ENCODE results near the gene NOC2L.
A peak's percentile ranks its signal among the peaks of the same experiment; 100 is the strongest.
"Not testable (repeated sequence)": the region's sequence is repeated elsewhere in the genome, so short reads cannot be mapped to it uniquely, and the experiment has no call there.

Gene NOC2L

GRCh38 chr1:993379-993995, 34.4 kb upstream of the NOC2L start:
- no peak for DNase-seq

GRCh38 chr1:992362-992761, 33.3 kb upstream of the NOC2L start:
- DNase-seq = no peak

- no peak for DNase-seq
Measured at GRCh38 chr1:991895-992294, 32.8 kb upstream of the NOC2L start.

- DNase-seq = not testable (repeated sequence)
Measured at GRCh38 chr1:991275-991674, 32.2 kb upstream of the NOC2L start.

DNA sequence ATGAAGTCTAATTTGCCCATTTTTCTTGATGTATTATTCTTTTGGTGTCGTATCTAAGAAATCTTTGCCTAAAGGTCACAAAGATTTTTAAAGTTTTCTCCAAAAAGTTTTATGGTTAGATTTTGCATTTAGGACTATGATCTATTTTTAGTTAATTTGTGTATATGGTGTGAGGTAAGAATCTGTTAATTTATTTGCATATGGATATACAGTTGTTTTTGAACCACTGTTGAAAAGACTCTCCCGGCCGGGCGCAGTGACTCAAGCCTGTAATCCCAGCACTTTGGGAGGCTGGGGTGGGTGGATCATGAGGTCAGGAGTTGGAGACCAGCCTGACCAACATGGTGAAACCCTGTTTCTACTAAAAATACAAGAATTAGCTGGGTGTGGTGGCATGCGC, 29.0 kb upstream of the NOC2L start:
- DNase-seq = not testable (repeated sequence)

DNA sequence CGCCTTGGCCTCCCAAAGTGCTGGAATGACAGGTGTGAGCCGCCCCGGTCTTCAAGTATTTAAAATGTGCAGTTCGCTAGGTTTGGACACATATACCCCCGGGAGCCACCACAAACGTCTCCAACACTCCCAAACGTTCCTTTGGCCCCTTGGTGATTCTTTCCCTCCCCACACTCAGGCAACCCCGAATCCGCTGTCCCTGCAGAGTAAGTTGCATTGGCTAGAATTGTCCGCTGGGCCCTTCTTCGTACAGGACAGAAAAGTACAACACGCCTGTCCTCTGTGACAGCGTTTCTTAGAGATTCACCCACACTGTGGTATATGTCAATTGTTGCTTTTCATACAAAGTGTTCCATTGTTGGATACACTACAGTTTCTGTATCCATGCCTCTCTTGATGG, 26.1 kb upstream of the NOC2L start:
- DNase-seq = no peak

DNA sequence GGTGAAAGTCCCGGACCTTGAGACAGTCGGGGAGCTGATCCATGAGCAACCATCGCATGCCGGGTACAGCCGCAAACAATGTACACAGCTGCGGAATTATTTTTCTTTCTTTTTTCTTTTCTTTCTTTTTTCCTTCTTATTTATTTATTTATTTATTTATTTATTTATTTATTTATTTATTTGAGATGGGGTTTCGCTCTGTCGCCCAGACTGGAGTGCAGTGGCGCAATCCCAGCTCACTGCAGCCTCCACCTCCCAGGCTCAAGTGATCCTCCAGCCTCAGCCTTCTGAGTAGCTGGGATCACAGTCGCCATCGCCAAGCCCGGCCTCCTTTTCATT, 25.4 kb upstream of the NOC2L start:
- no peak for DNase-seq

DNA sequence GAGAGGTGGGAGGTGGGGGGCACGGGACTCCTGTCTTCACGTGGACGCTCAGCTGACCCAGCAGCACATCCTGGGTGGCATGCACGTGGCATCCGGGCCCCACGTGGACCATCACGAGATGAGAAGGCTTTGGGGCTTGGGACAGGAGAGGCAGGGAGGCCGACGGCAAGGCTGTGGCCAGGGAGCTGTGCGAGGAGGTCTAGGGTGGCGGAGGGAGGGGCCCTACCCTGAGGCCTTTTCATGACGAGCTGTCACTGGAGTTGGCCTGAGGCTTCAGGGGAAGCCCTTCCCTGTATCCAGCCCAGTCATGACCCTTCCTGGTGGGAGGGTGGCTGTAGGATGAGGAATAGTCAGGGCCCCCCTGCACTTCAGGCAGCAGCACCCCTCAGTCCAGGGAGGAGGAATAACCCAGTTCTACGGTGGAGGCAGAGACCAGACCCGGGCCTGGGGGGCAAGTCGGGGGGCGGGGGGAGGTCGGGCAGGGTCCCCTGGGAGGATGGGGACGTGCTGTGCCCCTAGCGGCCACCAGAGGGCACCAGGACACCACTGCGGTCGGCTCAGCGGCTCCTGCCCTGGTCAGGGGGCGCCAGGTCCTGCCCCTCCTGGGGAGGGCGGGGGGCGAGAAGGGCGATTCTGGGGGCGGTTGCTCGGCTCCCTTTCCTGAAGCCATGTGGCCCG, 24.9 kb upstream of the NOC2L start:
- DNase-seq = no peak

DNA sequence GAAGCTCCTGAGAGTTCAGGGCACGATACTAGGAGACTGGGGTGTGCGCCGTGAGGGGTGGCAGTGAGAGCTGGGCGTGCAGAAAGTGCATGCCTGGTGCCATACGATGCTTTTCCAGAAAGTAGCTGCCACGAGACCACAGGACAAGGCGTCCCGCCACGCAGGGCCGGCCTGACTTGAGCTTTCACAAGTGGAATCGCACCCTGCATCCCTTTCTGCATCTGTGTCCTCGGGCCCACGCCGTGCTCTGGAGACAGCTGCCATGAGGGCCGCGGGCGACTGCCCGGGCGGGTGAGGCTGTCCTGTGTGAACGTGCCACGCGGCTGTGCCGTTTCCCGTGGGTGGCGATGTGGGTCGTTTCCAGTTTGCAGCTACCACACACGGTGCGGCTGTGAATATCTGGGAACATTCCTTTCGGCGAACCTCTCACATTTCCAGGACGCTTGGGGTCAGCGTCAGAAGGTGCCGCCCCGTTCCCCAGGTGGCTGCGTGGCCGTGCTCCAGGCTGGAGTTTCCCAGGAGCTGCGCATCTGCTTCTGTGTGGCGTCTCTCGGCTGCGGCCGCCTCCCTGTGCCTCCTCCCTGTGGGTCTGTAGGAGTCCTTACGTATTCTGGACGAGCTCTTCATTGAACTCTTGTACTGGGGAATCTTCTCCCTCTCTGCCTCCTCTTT, 23.8 kb upstream of the NOC2L start:
- DNase-seq = no peak

DNA sequence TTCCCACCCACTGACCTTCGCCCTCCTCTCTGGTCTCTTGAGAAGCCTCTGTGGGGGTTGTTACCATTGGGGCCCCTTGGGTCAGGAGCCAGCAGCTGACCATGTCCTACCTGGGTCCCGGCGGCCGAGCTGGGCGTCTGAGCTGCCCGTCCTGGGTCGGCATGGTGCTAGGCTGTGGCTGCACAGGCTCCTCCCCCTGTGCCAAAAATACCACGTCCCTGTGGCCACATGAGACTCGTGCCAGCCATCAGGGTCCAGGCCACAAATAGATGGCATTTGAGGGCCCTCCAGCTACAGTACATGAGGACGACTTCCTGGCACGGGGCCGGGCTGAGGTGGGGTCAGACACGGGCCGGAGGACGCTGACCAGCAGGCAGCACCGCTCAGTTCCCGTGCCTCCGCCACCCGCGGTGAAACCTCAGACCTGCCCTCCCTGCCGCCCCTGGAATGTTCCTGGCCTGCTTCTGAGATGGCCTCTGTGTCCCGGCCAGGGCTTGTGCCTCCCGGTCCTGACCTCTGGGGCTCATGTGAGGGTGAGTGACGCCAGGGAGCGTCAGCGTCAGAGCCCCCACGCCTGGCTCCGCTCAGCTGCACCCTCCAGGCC, 23.0 kb upstream of the NOC2L start, which contains the start of gene PERM1:
TSS of gene PERM1 (minus strand) at position 139 of the 604 bp plus-strand sequence. CDS start 1,064 bp downstream, outside the sequence.
- no peak for DNase-seq

DNA sequence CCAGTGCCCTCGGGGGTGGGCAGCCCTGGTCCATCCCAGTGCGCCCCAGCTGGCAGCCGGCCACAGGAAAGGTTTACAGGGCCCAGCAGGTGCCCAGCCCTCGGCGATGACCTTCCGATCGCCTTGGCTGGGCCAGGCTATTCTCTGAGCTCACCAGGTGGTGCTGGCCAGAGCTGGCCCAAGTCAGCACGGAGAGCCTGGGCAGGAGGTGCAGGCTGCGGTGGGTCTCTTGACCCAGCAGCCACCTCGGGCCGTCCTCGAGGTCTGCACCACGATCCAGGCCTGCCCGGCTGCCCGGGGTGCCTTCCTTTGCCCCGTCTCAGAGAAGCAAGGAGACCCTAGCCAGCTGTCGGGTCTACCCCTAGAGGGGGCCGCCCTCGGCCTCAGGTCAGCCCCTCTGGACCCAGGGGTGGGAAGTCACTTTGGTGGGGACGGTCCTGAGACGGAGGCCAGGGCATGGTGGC, 22.5 kb upstream of the NOC2L start:
- DNase-seq = no peak

- no peak for DNase-seq
Measured at GRCh38 chr1:980602-981395, 21.7 kb upstream of the NOC2L start.

DNA sequence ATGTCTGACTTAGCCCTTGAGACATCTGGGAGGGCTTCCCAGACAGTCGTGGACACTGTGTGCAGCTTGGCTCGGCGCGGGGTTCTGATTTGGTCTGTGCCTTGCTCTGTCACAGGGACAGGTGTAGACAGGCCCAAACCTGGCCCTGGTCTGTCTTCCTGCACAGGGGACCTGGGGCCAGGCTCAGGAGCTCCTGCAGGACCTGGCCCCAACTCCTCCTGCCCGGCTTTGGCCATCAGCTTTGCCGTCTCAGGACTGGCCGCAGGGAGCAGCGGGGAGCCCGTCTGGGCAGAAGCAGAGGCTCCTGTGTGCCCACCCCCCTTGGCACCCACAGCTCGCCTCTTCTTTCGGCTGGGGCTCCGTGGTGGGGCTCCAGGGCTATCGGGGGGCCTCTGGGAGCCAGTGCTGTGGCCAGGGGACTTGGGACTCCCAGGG, 21.1 kb upstream of the NOC2L start:
- no peak for DNase-seq

DNA sequence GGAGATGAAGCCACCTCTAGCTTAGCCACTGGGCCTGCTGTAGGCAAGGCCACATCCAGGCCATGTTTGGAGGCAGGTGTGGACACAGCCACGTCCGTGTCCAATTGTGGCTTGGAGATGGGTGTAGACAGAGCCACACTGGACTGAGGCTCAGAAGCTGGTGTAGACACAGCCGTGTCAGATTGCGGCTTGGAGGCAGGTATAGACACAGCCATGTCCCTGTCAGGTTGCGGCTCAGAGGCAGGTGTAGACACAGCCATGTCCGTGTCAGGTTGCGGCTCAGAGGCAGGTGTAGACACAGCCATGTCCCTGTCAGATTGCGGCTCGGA, 20.7 kb upstream of the NOC2L start:
- DNase-seq = no peak

DNA sequence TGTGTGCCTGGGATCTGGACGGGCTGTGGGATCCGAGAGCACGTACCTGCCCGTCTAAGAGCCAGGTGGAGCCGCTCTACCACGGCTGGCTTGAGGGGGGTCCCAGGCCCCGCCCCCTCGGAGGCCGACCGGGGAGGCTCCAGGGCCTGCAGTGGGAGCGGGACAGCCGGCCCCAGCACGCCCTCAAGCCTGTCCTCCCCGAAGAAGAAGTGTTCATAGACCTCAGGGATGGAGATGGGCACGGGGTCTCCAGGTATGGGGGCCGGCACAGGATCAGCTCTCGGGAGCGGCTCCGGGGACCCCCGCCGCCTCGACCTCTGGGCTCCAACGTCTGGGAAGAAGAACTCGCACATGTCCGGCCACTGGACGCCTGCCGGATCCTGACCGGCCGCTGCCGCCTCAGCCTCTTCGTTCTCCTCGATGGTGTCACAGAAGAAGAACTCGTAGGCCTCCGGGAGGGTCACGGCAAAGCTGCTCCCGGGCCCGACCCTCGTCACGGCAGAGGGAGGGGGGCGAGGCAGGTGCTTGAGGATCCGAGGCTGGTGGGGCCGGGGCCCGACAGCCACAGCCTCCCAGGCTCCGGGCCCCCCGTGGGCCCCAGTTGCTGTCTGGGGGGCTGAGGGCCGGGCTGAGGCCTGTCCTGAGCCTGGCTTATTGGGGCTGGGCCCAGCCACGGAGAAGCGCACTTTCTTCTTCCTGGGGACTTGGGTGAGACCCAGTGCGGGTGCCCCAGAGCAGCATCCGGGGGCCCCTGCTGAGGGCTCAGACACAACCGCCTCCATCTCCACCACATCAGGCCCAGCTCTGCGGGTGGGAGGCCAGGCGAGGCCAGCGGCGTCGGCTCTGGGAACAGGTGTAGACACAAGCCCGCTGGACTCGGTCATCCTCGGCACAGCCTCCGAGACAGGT, 20.0 kb upstream of the NOC2L start:
- no peak for DNase-seq

GRCh38 chr1:978069-978834, 19.2 kb upstream of the NOC2L start:
- no peak for DNase-seq

GRCh38 chr1:976791-977190, 17.7 kb upstream of the NOC2L start:
- DNase-seq = not testable (repeated sequence)

DNA sequence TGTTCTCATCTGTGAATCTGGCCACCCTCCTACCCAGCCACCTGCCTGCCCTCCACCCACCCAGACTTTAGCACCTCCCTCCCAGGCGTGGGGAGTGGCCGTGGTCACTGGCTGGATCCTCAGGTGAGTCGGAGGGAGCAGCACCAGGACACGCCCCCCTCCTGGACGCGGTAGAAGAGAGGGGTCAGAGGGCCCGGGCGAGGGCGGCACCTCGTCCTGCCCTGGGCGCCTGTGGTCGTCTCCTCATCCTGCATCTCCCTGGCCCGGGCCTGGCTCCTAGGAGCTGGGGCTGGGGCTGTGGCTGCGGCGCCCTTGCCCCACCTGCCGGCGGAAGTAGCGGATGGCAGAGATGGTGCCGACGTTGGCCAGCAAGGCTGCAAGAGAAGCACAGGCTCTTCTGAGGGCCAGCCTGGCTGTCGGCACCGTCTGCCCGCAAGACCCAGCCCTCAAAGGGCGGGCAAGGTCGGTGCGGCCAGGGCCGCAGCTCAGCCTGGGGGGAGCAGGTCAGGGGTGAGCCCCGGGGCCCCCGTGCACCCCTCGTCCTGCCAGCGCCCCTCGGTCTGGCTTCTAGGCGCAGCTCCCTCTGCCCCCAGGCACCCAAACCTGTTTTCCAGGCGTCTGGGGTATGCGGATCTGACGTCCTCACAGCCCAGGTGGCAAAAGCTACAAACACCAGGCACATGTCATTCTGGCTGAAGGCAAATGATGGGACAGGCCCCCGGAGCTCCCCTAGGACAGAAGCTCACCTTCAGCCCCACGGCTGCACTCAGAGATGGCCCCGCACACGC, 17.0 kb upstream of the NOC2L start:
- DNase-seq = peak; percentile 50

GRCh38 chr1:975365-975764, 16.3 kb upstream of the NOC2L start:
- DNase-seq = no peak

GRCh38 chr1:974687-975328, 15.8 kb upstream of the NOC2L start:
- DNase-seq = no peak
